COLO668 (cell line): ENCODE data around the gene ARHGEF28.

ENCODE experiments used
- DNase-seq: peaks from one replicate; lab custom pipeline; 2025; ENCODE audit not compliant: unreplicated experiment; lab: John Stamatoyannopoulos, UW

Gene ARHGEF28, protein sequence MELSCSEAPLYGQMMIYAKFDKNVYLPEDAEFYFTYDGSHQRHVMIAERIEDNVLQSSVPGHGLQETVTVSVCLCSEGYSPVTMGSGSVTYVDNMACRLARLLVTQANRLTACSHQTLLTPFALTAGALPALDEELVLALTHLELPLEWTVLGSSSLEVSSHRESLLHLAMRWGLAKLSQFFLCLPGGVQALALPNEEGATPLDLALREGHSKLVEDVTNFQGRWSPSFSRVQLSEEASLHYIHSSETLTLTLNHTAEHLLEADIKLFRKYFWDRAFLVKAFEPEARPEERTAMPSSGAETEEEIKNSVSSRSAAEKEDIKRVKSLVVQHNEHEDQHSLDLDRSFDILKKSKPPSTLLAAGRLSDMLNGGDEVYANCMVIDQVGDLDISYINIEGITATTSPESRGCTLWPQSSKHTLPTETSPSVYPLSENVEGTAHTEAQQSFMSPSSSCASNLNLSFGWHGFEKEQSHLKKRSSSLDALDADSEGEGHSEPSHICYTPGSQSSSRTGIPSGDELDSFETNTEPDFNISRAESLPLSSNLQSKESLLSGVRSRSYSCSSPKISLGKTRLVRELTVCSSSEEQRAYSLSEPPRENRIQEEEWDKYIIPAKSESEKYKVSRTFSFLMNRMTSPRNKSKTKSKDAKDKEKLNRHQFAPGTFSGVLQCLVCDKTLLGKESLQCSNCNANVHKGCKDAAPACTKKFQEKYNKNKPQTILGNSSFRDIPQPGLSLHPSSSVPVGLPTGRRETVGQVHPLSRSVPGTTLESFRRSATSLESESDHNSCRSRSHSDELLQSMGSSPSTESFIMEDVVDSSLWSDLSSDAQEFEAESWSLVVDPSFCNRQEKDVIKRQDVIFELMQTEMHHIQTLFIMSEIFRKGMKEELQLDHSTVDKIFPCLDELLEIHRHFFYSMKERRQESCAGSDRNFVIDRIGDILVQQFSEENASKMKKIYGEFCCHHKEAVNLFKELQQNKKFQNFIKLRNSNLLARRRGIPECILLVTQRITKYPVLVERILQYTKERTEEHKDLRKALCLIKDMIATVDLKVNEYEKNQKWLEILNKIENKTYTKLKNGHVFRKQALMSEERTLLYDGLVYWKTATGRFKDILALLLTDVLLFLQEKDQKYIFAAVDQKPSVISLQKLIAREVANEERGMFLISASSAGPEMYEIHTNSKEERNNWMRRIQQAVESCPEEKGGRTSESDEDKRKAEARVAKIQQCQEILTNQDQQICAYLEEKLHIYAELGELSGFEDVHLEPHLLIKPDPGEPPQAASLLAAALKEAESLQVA (N-terminal part only)

DNA sequence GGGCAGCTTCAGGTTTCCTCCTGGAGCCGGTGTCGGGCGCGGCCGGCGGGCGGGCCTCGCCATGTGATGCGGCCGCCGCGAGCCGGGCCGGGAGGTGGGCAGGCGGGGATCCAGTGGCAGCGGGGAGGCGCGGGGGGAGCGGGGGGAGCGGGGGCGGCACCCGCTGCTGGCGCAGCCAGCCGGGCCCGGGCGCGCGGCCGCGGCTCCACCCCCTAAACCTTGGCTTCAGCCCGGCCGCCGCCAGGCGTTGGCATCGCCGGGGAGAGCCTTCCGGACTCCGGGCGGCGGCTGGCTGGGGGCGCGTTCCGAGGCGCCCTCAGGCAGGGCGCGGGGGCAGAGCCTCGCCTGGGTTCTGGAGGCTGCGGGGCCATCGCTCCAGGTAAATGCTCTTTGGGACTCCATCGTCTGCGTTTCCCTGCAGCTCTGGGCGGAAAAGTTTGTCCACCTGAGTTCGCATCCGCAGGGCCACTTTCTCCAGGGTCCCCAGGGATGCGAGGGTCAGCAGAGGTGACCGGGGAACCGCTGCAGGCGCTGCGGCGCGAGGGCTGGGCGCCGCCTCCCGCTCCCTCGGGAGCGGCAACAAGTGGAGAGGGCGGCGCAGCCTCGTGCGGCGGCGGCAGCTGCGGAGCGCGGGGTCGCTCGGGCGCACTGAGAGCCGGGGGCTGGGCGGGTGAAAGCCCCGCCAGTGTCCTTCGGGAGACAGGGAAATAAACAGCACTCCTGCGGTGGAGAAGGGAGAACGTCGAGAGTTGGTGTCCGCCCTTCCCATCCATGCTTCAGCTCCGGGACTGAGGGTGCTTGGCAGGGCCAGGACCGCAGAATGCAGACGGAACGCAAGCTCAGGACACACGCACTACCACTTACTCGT lies at the start of gene ARHGEF28:
ARHGEF28 (plus strand) TSS at position 253 of the 868 bp plus-strand sequence. CDS start 58,656 bp downstream, outside the sequence.
- peak; percentile 85 for DNase-seq

DNA sequence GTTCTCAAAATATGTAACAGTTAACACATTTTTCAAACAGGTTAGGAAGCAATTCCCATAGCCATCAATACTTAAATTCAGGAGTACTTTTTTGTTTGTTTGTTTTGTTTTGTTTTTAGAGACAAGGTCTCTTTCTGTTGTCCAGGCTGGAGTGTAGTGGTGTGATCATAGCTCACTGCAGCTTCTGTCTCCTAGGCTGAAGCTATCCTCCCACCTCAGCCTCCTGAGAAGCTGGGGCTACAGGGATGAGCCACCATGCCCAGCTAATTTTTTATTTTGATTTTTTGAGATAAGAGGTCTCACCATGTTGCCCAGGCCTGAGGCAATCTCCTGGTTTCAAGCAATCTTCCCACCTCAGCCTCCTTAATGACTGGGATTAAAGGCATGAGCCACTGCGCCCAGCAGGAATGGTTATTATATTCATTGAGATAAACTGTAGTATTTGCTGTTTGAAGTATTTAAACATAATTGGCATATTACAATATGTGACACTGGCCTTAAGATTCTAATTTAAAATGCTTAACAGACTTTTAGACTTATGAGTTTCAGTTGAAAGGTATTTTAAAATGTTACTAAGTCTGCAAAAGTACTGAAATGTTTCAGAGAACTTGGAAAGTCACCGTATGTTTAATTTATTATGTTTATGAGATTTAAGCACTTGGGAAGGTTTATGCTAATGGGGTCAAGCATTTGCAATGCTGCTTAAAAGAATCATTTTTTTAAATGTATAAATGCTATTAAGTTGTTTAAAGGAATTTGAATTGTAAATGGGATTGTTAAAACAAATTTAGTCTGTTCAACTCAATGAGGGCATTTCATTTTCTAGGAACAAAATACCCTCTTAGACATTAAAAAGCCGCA lies 43.5 kb upstream of the ARHGEF28 start:
- DNase-seq, result no peak

DNA sequence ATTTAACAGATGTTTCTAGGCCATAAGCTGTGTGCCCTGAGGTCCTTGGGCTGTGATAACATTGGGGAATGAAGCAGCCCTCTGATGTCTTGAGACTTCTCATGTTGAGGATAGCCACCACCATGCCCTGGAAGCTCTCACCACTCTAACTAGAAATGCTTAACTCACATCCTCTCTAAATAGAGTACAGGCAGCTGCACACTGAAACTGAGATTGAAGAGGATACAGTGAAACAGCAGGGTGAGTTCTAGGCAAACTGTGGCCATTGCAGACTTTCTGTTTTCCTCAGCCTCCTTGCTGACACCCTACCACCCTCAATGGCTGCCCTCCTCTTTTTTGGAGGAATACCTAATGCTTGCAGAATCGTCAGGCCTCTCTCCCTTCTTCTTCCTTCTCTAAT lies 38.1 kb upstream of the ARHGEF28 start:
- no peak for DNase-seq

DNA sequence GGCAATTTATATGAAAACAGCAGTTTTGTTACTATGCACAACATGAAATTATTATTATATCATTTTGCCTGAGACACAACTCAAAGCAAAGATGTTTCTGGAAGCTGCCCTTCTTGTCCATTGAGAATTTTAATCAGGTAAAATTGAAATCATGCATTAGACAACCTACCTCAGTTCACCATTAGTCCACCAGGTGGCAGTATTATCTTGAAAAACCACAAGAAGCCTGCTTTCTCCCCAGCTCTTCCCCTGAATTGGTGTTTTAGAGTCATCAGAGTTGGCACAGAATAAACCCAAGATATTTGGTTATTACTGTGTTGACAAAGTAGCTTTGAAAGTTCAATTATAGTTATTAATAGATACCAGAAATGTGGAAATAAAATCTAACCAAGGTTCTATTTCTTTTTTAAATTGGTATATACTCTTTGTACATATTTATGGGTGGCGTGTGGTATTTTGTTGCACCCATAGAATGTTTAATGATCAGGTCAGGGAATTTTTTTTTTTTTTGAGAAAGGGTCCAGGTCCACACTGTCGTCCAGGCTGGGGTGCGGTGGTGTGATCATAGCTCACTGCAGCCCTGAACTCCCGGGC lies 34.8 kb upstream of the ARHGEF28 start:
- peak; percentile 46 for DNase-seq

DNA sequence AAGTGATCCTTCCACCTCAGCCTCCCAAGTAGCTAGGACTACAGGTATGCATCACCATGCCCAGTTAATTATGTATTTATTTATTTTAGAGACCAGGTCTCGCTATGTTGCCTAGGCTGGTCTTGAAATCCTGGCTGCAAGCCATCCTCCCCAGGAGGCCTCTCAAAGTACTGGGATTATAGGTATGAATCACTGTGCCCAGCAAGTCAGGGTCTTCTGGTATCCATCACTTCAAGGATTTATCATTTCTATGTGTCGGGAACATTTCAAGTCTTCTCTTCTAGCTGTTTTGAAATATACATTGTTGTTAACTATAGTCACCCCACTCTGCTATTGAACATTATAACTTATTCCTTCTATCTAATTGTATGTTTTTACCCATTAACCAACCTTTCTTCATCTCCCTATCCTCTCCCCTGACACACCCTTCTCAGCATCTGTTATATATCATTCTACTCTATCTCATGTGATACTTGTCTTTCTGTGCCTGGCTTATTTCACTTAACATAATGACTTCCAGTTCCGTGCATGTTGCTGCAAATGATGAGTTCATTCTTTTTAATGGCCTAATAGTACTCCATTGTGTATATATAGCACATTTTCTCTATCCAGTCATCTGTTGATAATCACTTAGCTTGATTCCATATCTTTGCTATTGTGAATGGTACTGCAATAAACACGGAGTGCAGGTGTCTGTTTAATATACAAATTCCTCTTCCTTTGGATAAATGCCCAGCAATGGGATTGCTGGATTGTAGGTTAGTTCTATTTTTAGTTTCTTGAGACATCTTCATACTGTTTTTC lies 34.1 kb upstream of the ARHGEF28 start:
- DNase-seq, result no peak

DNA sequence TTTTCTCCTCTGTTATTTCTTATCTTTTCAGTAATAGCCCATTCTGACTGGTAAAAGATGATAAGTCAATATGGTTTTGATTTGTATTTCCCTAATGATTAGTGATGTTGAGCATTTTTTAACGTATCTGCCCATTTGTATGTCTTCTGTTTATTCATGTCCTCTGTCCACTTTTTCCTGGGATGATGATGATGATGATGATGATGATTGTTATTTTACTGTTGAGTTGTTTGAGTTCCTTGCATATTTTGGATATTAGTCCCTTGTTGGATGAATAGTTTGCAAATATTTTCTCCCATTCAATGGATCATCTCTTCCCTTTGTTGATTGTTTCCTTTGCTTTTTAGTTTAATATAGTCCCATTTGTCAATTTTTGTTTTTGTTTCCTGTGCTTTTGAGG lies 33.4 kb upstream of the ARHGEF28 start:
- DNase-seq, result no peak

DNA sequence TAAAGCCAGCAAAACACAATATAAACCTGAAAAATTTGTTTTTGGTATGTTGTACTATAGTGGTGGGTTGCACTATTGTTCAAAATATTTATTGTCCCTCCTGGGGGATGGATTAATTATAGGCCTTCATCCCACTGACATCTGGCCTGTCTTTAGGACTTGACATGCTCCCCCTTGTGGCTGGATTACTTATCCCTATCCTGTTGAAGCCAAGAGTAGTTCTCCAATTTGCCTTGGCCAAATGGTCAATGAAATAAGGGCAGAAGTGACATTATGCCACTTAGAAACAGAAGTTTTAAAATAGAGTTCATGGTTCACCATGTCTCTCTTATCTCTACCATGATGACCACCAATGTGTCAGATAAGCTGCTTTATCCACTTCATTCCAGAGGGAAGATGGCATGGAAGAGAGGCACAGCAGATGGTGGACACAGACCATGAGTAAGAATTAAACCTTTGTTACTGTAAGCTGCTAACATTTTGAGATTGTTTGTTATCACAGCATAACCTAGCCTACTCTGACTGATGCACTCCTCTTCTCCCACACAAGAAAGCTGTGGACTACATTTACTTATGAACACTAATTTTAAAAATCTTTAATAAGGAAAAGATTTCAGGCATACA lies 29.2 kb upstream of the ARHGEF28 start:
- DNase-seq, result peak; percentile 6

DNA sequence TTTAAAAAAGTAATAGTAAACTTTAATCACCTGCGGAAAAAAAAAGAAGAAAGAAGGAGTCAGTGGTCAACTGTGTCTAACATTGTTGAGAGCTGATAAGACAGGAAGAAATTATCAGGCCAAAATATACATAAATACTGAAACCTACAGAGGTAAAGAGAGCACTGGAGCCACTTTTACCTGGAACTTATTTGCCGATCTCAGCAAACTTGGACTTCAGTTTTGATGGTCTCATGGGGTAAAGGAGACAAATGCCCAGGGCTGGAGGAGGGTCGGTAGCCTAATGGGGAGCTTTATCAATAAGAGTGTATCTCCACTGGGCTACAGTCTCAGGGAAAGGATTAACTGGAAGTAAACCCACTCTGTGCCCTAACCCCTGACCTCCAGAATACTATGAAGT lies 26.6 kb upstream of the ARHGEF28 start:
- no peak for DNase-seq

DNA sequence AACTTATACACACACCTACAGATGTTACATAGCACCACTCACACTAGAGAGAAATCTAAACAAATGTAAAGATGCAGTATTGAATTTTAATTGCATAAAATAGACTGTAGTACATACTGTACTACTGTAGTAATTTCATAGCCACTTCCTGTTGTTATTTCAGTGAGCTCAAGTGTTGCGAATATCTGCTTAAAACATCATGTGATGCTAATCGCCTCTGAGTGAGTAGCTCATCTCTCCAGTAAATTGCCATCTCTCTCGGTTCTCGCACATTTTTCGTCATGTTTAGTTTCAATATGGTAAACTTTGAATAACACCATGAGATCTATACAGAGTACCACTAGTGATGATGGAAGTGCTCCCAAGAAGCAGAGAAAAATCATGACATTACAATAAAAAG lies 22.0 kb upstream of the ARHGEF28 start:
- no peak for DNase-seq

DNA sequence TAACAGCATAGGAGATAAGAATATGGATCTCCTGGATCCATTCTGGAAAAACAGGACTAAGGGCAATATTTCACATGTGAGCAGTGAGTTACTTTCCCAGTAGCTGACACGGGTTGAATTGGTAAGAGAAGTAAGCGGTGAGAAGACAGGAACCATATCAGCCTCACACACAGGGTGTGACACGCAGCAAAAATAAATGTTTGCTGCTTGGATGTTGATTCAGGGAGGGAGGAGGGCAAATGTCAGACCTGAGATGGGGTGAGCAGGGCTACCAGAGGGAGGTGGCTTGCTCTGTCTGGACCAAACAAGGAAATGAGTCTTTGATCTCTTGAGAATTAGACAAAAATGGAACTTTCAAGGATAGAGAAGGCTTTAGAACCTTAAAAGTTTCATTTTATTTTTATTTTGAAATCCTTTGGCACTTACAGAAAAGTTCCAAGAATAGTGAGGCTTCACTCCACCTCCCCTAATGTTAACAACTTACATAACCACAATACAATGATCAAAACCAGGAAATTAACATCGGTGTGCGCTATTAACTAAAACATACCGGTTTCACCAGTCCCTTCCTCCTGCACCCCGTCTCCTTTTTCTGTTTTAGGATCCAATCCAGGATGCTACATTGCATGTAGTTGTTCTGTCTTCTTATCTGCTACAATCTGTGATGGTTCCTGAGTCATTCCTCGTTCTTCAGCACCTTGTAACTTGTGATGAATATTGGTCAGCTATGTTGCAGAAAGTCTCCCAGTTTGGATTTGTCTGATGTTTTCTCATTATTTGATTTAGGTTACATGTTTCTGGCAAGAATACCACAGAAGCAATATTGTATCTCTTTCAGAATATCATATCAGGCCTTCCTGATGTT lies 20.5 kb upstream of the ARHGEF28 start:
- DNase-seq, result no peak

DNA sequence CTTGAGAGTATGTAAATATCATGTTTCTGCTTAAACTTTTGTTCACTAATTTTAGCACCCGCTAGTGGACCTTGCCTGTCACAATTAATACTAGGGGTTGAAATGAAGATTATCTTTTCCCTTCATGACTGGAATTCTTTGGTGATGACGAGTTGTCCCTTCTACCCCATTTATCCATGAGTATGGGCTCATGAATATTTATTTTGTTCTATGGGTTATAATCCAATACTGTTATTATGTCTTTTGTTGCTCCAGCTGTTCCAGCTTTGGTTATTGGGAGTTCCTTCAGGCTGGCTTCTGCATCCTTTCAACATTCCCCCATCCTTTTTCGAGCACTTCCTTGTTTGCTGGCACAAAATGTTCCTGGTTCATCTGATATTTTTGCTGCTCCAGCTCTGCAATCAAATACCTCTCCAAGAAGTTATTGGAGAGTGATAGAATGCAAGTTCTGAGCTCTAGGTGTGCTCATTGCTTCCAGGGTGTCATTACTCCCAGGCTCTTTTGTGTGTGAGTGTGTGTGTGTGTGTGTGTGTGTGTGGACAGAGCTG lies 19.7 kb upstream of the ARHGEF28 start:
- no peak for DNase-seq

DNA sequence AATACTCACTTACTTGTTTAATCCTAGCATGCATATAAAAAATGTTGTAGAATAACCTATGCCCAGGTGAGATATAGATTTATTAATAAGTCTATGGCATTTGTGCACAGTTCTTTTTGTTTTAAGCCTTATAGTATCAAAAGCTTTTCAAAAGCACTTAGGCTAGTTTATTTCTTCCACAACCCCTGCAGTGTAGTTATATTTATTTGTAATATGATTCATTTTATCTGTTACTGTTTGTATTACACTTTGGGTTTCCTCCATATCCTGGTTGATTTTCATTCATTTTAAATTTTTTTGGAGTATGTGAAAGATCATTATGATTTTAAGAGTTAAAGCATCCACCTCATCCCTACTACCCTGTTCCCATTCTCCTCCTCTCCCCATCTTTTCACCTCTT lies 18.8 kb upstream of the ARHGEF28 start:
- DNase-seq, result no peak

DNA sequence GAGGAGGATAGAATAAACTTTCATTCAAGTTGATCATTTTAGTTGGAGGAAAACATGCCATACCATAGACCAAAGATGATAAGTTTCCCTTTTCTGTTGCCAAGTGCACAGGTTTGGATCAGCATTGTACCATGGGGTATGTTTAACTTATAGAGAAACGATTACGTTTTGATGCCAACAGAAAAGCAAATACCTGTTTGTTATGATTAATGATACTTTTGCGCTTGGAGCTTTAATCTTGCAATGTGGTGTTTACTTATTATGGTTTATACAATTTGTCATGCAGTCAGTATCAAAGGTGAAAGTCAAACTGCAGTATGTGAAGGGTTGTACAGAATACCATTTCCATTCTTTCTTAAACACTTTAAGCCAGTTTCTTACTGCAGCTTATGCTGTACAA lies 13.2 kb upstream of the ARHGEF28 start:
- no peak for DNase-seq

DNA sequence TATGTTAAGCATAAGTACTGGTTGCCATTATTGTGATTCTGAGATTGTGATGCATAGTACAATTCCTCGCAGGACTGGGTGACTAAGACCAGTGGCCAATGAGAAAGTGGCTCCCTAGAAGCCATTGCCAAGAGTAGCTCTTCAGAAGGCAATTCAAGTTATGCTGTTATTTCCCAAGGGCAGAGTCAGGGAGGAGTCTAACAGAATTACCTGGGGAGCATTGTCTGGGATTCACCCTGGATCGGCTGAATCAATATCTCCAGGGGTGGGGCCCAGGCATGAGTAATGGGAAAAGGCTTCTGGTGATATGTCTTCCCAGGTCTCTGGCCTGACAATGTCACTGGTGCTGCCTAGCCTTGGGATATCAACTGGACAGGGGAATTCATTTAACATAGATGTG lies 10.9 kb upstream of the ARHGEF28 start:
- no peak for DNase-seq

DNA sequence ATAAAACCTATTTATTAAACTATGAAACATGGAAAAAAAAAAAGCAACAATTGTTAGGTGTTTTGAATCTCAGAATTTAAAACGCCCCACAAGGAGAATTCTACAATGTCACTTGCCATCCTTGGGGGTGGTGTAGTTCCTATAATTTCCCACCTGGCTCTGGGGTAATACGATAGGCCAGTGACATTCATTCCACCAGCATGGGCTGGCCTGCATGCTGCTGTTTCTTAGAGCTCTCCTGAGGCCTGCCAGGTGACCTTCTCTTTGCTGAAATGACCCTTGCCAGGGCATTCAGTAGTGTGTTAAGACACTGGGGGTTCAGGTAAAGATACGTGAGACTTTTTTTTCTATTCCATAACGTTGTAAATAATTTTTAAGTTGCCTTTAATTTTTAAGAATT lies 10.0 kb upstream of the ARHGEF28 start:
- DNase-seq, result no peak

DNA sequence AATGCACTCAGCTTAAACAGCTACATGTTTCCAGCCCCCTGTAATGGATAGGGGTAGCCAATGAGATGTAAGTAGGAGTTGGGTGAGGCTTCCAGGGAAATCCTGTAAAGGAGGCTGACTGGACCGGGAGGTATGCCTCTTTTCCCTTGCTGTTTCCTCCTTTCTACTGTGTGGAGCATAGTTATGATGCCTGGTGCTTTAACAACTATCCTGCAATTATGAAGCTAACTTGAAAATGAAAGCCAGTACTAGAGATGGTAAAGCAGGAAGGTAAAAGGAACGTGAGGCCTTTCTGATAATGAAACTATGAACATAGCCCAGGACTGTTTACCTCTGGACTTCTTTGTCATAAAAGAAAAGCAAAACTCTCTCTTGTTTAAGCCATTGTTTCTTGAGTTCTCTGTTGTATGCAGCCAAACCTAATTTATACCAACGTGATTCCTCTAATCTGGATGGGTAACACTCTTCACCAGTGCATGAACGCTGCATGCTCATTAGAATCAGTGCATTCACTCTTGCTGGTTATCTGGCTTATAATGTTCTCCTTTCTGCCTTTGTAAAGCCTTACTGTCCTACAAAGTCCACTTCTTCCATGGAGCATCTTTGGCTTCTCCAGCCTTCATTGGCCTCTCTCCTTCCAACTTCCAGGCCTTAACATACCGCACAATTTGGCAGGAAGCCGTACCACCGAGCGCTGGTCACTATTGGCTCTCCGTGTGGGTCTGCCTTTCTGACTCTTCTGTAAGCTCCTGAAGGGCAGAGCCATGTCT lies 8.3 kb upstream of the ARHGEF28 start:
- DNase-seq, result no peak
